Smooth muscle cell (in vitro differentiated cells): ENCODE data around the gene UBE2L6. TPM values are rescaled to one million over a fixed set of nuclear protein-coding genes. Genes with fewer than 3 reads are reported as not detected.

Experiments
- DNase-seq: peaks from one replicate; lab custom pipeline; 2025; ENCODE audit not compliant: unreplicated experiment; lab: John Stamatoyannopoulos, UW
- H2AFZ ChIP-seq: fragments of 200-600 bp; sonication (generic); 2 replicates; pipeline ENCODE4 v1.6.0; 2016; ENCODE audit warnings: antibody characterized with exemption, low read depth, mild to moderate bottlenecking
- H3F3A ChIP-seq: fragments of 200-600 bp; sonication (generic); 2 replicates; pipeline ENCODE4 v1.6.0; 2017; ENCODE audit warnings: antibody characterized with exemption, low read depth
- H3K27ac ChIP-seq: fragments of 200-600 bp; sonication (generic); 2 replicates; pipeline ENCODE4 v1.5.1; 2016; ENCODE audit warnings: low read depth, mild to moderate bottlenecking
- H3K27me3 ChIP-seq: fragments of 200-600 bp; sonication (generic); 2 replicates; pipeline ENCODE4 v1.6.1; 2016; ENCODE audit warnings: low read depth, mild to moderate bottlenecking
- H3K36me3 ChIP-seq: fragments of 200-600 bp; sonication (generic); 2 replicates; pipeline ENCODE4 v1.5.1; 2016; ENCODE audit warnings: low read depth
- H3K4me1 ChIP-seq: fragments of 200-600 bp; sonication (generic); 2 replicates; pipeline ENCODE4 v1.5.1; 2016; ENCODE audit warnings: low read depth
- H3K4me2 ChIP-seq: fragments of 200-600 bp; sonication (generic); 2 replicates; pipeline ENCODE4 v1.6.0; 2016; ENCODE audit warnings: mild to moderate bottlenecking
- H3K4me3 ChIP-seq: fragments of 200-600 bp; sonication (generic); 2 replicates; pipeline ENCODE4 v1.5.1; 2016; ENCODE audit warnings: mild to moderate bottlenecking
- H3K79me2 ChIP-seq: fragments of 200-600 bp; sonication (generic); 2 replicates; pipeline ENCODE4 v1.6.0; 2016; ENCODE audit warnings: low read depth, mild to moderate bottlenecking
- H3K9ac ChIP-seq: fragments of 200-600 bp; sonication (generic); 2 replicates; pipeline ENCODE4 v1.6.0; 2016; ENCODE audit warnings: low read depth
- H3K9me3 ChIP-seq: fragments of 200-600 bp; sonication (generic); replicated peaks from 2 replicates; pipeline ENCODE4 v1.5.1; 2016; ENCODE audit warnings: low read depth
- H4K20me1 ChIP-seq: fragments of 200-600 bp; sonication (generic); 2 replicates; pipeline ENCODE4 v1.6.0; 2016; ENCODE audit warnings: low read depth
- WGBS: methylation state at CpG from one replicate; pipeline ENCODE4 v1.1.7; 2016; ENCODE audit warnings: low lambda C conversion rate; 5-methylcytosine and 5-hydroxymethylcytosine counted together
- polyA plus RNA-seq: library from polyadenylated mRNA; unstranded; fragments of >200 nt; fragmentation: Nextera tagmentation; extraction: Ambion mirVana; gene quantifications from 2 replicates; pipeline ENCODE4 v1.2.1, GENCODE V29; 2016
- total RNA-seq: library from RNA; depleted of rRNA; stranded (reverse); fragments of >200 nt; gene quantifications from 2 replicates; pipeline ENCODE4 v1.2.3, GENCODE V29; 2014
- TF ChIP-seq, protein P1 (sequence below): fragments of 200-600 bp; sonication (generic); IDR thresholded peaks from 2 replicates; pipeline ENCODE4 v1.5.1; 2017; ENCODE audit warnings: borderline replicate concordance, mild to moderate bottlenecking, antibody characterized with exemption; ENCODE audit not compliant: insufficient read depth, poor library complexity, severe bottlenecking

The UBE2L6 gene
- total and polyA plus RNA-seq, 2 experiments from 2014 or later = 14.4 to 28.2 TPM

DNA sequence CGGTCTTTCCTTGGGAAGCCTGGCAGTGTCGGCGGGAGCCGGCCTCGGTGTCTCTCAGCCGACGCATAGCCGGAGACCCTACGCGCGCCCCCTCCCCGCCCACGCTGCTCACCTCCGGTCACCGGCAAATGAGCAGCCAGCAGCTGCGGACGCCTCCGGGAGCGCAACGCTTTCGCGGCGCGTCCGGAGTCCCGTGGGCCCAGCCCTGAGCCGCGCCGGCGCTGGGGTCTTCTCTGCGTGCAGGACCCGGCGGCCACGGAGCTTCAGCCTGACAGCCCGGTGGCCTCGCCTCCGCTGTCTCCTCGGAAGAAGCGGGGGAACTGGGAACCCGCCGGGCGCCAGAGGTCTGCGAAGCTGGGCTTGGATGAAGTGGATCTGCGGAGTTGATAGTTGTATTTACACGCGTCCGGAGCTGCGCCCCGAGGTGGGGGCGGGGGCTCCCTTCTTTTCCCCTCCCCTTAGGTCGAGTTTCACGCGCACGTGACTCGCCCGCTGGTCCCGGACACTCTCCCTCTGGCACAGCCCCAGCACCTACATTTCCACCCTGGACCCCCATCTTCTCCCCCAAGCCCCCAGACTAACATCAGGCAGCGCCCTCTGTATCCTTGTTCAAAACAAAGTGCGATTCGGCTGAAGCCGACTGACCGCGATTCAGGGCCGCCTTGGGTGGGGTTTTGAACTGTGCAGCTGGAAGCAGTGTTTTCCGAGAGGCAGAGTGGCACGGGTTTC lies 52.0 kb downstream of the UBE2L6 start, which contains the start of gene SLC43A1:
Gene SLC43A1 (minus strand): TSS at position 371 of the 729 bp plus-strand sequence. CDS start 1,591 bp downstream, outside the sequence.
- H3F3A ChIP-seq = no peaks in the 10 kb centered on the region
- H3K9me3 ChIP-seq = no peaks in the 10 kb centered on the region
- no peaks in the 10 kb centered on the region for H4K20me1 ChIP-seq
- no peak within 1 kb of the TSS for H3K27ac ChIP-seq
- TF ChIP-seq, protein P1, sequence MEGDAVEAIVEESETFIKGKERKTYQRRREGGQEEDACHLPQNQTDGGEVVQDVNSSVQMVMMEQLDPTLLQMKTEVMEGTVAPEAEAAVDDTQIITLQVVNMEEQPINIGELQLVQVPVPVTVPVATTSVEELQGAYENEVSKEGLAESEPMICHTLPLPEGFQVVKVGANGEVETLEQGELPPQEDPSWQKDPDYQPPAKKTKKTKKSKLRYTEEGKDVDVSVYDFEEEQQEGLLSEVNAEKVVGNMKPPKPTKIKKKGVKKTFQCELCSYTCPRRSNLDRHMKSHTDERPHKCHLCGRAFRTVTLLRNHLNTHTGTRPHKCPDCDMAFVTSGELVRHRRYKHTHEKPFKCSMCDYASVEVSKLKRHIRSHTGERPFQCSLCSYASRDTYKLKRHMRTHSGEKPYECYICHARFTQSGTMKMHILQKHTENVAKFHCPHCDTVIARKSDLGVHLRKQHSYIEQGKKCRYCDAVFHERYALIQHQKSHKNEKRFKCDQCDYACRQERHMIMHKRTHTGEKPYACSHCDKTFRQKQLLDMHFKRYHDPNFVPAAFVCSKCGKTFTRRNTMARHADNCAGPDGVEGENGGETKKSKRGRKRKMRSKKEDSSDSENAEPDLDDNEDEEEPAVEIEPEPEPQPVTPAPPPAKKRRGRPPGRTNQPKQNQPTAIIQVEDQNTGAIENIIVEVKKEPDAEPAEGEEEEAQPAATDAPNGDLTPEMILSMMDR = no peak
- H3K4me1 ChIP-seq = no peaks in the 10 kb centered on the region
- peaks cover 10% of the 10 kb centered on the region for H3K27me3 ChIP-seq
- peak; percentile 46 for DNase-seq
- H2AFZ ChIP-seq = peak within 1 kb of the TSS; percentile 76
- H3K4me2 ChIP-seq = peak within 1 kb of the TSS; percentile 96
- H3K9ac ChIP-seq = peak within 1 kb of the TSS; percentile 31
- H3K36me3 ChIP-seq = no peaks in the 10 kb centered on the region
- under 1% methylated on average over 55 of the region's 66 CpGs for WGBS
- no peaks in the 10 kb centered on the region for H3K79me2 ChIP-seq
- peak within 1 kb of the TSS; percentile 65 for H3K4me3 ChIP-seq

DNA sequence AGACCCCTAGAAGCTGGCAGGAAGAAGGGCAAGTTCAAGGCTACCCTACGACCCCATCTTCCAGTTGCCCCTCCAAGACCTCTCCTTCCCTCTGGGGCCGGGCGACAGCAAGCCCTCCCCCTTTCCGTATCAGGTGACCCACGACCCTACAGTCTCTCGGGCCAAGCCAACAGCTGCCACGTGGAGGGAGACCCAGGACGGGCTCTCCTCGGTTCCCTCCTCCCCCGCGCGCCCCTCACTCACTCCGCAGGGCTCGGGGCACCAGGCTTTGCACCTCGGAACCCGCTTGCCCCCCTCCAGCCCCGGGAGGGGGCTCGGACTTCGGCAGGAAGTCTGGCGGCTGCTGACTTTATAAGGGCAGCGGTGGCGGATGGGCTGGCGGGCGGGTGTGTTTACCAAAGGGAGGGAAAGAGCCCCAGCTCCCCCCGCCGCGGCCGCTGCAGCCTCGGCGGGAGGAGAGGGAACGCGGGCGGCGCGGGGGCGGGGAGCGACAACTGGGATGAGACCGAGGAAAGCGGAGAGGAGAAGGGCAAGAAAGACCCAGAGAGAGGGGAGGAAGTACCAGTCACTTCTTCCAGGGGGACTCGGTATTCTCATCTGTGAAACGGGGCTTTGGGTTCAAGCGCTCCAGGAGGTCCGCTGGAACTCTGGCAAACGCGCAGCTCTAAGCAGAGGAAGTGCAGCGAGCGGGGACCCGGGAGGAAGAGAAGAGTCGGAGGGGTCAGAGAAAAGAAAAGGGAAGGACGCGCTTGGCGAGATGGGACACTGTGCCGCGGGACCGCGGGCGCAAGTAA lies 52.7 kb downstream of the UBE2L6 start:
- 1% methylated on average over 44 of the region's 57 CpGs for WGBS
- no peak overlapping the region for H3K9ac ChIP-seq
- H3K27ac ChIP-seq = no peak overlapping the region
- H3K36me3 ChIP-seq = no peaks in the 10 kb centered on the region
- H3K4me2 ChIP-seq = peak overlapping the region; percentile 96
- TF ChIP-seq, protein P1 = no peak
- H3F3A ChIP-seq = no peaks in the 10 kb centered on the region
- H3K27me3 ChIP-seq = peaks cover 10% of the 10 kb centered on the region
- H3K4me3 ChIP-seq = peak overlapping the region; percentile 65
- peak; percentile 23 for DNase-seq
- peak overlapping the region; percentile 76 for H2AFZ ChIP-seq
- H4K20me1 ChIP-seq = no peaks in the 10 kb centered on the region
- H3K9me3 ChIP-seq = no peaks in the 10 kb centered on the region
- H3K79me2 ChIP-seq = no peaks in the 10 kb centered on the region
- no peaks in the 10 kb centered on the region for H3K4me1 ChIP-seq

DNA sequence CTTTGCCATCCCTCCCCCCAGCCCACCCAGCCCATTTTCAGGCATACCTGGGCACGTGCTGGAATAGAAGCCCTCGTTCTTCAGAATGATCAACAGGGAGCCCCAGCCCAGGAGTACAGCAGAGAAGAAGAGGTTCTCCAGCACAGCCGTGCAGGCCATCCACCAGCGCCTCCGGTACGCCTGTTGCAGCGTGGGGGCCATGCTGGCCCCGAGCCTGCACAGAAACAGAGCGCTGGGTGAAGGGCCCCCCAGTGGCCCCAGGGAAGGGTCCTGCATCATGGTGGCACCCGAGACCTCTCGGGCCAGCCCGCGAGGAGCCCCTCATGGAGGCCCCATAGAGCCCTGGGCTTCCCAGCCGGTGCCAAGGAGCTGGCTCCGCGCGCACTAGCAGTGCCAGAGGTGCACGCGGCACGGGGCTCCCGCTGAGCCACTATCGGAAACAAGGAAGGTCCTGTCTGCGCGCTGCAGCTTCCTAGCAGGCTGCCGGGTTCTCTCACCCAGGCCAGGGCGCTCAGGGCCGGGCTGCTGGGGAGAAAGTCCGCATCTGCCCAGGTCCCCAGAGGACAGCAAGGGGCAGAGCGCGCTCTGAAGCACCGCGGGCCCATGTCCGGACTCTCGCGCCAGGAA lies 53.4 kb downstream of the UBE2L6 start:
- H3K9me3 ChIP-seq = no peaks in the 10 kb centered on the region
- H3K27me3 ChIP-seq = peaks cover 10% of the 10 kb centered on the region
- H3K36me3 ChIP-seq = no peaks in the 10 kb centered on the region
- no peak overlapping the region for H3K9ac ChIP-seq
- no peaks in the 10 kb centered on the region for H3K79me2 ChIP-seq
- peak overlapping the region; percentile 76 for H2AFZ ChIP-seq
- peak overlapping the region; percentile 96 for H3K4me2 ChIP-seq
- no peaks in the 10 kb centered on the region for H3F3A ChIP-seq
- no peak for DNase-seq
- TF ChIP-seq, protein P1 = no peak
- H3K4me1 ChIP-seq = no peaks in the 10 kb centered on the region
- H3K4me3 ChIP-seq = peak overlapping the region; percentile 65
- no peak overlapping the region for H3K27ac ChIP-seq
- no peaks in the 10 kb centered on the region for H4K20me1 ChIP-seq
- WGBS = 13% methylated on average over 33 of the region's 35 CpGs
